RWPE2 (cell line): ENCODE results near the gene LRRC10.

ENCODE experiments used
- ATAC-seq: fragments of 200-7000 bp; cut with Tn5 transposase; 3 replicates; pipeline ENCODE4 v1.9.1; 2021; ENCODE audit warnings: low read depth
- DNase-seq: peaks from one replicate; pipeline ENCODE4 v3.0.0-alpha.2; 2020; ENCODE audit warnings: low spot score
- H3K27ac ChIP-seq: fragments of 450-650 bp; 2 replicates; pipeline ENCODE4 v1.5.1; 2017; ENCODE audit warnings: mild to moderate bottlenecking; ENCODE audit not compliant: poor library complexity, severe bottlenecking
- H3K27me3 ChIP-seq: fragments of 250-450 bp; sonication (Bioruptor Pico); 2 replicates; pipeline ENCODE4 v1.5.1; 2021; ENCODE audit warnings: mild to moderate bottlenecking, moderate library complexity; ENCODE audit not compliant: insufficient read depth, poor library complexity, severe bottlenecking
- H3K36me3 ChIP-seq: fragments of 250-450 bp; sonication (Bioruptor Pico); 2 replicates; pipeline ENCODE4 v1.5.1; 2020; ENCODE audit warnings: low read depth, mild to moderate bottlenecking, moderate library complexity
- H3K4me1 ChIP-seq: fragments of 250-450 bp; sonication (Bioruptor Pico); 2 replicates; pipeline ENCODE4 v1.5.1; 2021; ENCODE audit warnings: mild to moderate bottlenecking, moderate library complexity; ENCODE audit not compliant: insufficient read depth, poor library complexity, severe bottlenecking
- H3K4me3 ChIP-seq: fragments of 250-450 bp; sonication (Bioruptor Pico); 2 replicates; pipeline ENCODE4 v1.5.1; 2021; ENCODE audit warnings: mild to moderate bottlenecking, moderate library complexity; ENCODE audit not compliant: severe bottlenecking
- H3K9me3 ChIP-seq: fragments of 250-450 bp; sonication (Bioruptor Pico); 2 replicates; pipeline ENCODE4 v1.5.1; 2021; ENCODE audit warnings: mild to moderate bottlenecking, moderate library complexity; ENCODE audit not compliant: severe bottlenecking
- TF ChIP-seq, protein P1 (sequence below): fragments of 450-650 bp; IDR thresholded peaks from one replicate; pipeline ENCODE4 v1.5.1; 2017; ENCODE audit warnings: mild to moderate bottlenecking, moderate library complexity; ENCODE audit not compliant: poor library complexity, severe bottlenecking

The LRRC10 gene

DNA sequence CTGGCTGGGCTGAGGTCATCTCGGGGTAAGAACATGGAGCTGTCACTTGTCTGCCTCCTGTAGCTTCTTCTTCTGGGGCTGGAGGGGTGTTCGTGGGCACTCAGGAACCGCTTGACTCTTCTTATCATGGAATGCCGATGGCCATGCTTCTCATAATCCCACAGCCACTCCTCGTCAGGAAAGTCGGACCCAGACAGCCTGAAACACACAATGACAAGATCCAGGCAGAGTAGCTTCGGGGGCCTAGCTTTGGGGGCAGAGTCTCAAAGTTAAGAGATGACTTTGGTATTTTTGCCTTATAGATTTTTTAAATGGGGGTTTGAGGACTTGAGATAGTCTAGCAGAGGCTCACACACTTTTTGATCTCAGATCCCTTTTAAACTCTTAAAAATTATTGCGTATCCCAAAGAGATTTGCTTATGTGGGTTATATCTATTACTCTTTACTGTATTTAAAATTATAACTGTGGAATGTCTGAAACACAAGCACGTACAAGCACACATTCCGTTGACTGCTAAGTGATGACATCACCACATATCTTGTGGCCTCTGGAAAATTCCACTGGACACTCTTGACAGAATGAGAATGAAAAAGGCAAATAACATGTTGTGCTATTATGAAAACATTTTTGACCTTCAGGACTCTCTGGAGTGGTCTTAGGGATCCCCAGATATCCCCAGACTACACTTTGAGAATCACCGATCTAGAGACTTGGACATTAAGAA is 45.1 kb upstream of the LRRC10 start:
- Histone ChIP-seq H3K9me3 (no peaks in the 10 kb centered on the region), H3K4me1 (peaks cover 26% of the 10 kb centered on the region), H3K4me3 (no peak overlapping the region), H3K27me3 (no peaks in the 10 kb centered on the region), H3K27ac (peak overlapping the region; percentile 80), H3K36me3 (no peaks in the 10 kb centered on the region)
- peak; percentile 88 for ATAC-seq
- no peak for DNase-seq
- TF ChIP-seq, protein P1, sequence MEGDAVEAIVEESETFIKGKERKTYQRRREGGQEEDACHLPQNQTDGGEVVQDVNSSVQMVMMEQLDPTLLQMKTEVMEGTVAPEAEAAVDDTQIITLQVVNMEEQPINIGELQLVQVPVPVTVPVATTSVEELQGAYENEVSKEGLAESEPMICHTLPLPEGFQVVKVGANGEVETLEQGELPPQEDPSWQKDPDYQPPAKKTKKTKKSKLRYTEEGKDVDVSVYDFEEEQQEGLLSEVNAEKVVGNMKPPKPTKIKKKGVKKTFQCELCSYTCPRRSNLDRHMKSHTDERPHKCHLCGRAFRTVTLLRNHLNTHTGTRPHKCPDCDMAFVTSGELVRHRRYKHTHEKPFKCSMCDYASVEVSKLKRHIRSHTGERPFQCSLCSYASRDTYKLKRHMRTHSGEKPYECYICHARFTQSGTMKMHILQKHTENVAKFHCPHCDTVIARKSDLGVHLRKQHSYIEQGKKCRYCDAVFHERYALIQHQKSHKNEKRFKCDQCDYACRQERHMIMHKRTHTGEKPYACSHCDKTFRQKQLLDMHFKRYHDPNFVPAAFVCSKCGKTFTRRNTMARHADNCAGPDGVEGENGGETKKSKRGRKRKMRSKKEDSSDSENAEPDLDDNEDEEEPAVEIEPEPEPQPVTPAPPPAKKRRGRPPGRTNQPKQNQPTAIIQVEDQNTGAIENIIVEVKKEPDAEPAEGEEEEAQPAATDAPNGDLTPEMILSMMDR = no peak

GRCh38 chr12:69653703-69654102 is 43.0 kb upstream of the LRRC10 start:
- no peak overlapping the region for H3K27ac ChIP-seq
- H3K4me1 ChIP-seq = peaks cover 29% of the 10 kb centered on the region
- H3K27me3 ChIP-seq = no peaks in the 10 kb centered on the region
- TF ChIP-seq, protein P1 = no peak
- ATAC-seq (peak; percentile 31; the same call in 1 of the 3 replicates), DNase-seq (no peak)
- no peaks in the 10 kb centered on the region for H3K36me3 ChIP-seq
- H3K4me3 ChIP-seq = no peak overlapping the region
- H3K9me3 ChIP-seq = no peaks in the 10 kb centered on the region

- Histone ChIP-seq H3K9me3 (no peaks in the 10 kb centered on the region), H3K4me3 (no peak overlapping the region), H3K27me3 (no peaks in the 10 kb centered on the region), H3K36me3 (no peaks in the 10 kb centered on the region), H3K27ac (no peak overlapping the region), H3K4me1 (peaks cover 20% of the 10 kb centered on the region)
- ATAC-seq (no peak), DNase-seq (no peak)
- TF ChIP-seq, protein P1 = no peak
These were observed 41.2 kb upstream of the LRRC10 start for GRCh38 chr12:69651922-69652321.

DNA sequence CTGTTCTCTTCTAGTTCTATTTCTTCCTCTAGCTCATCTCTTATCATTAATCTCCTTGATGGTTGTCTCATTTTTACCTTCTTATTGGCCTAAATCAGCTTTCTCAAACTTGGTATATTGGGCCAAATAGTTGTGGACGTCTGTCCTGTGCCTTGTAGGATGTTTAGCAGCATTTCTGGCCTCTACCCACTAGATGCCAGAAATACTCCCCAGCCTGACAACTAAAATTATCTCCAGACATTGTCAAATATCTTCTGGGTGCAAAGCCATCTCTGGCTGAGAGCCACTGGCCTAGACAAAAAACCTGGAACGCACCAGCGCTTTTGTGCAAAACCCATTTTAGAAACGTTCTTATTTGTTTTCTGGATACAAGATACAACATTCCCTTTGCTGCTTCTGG is 38.8 kb upstream of the LRRC10 start:
- TF ChIP-seq, protein P1 = peak; percentile 26
- no peaks in the 10 kb centered on the region for H3K36me3 ChIP-seq
- DNase-seq (no peak), ATAC-seq (no peak)
- H3K27me3 ChIP-seq = no peaks in the 10 kb centered on the region
- no peak overlapping the region for H3K27ac ChIP-seq
- peaks cover 6% of the 10 kb centered on the region for H3K4me1 ChIP-seq
- no peaks in the 10 kb centered on the region for H3K9me3 ChIP-seq
- no peak overlapping the region for H3K4me3 ChIP-seq

- Histone ChIP-seq H3K27me3 (no peaks in the 10 kb centered on the region), H3K4me3 (no peak overlapping the region), H3K4me1 (peaks cover 6% of the 10 kb centered on the region), H3K36me3 (no peaks in the 10 kb centered on the region), H3K27ac (peak overlapping the region; percentile 13), H3K9me3 (no peaks in the 10 kb centered on the region)
- ATAC-seq (peak; percentile 96), DNase-seq (no peak)
- TF ChIP-seq, protein P1 = no peak
These were observed 37.8 kb upstream of the LRRC10 start for GRCh38 chr12:69648476-69648875.
